K562 (cell line): Measurements from ENCODE around the gene FARP1. TPM values are rescaled to one million over a fixed set of nuclear protein-coding genes. Genes with fewer than 3 reads are reported as not detected.

Source experiments
- ATAC-seq: fragments of 200-7000 bp; cut with Tn5 transposase; 3 replicates; pipeline ENCODE4 v1.9.1; 2020; ENCODE audit warnings: moderate library complexity
- BruUV-seq: library from RNA; stranded (reverse); fragments of 400-500 nt; replicated peaks from 2 replicates; lab custom pipeline; 2021; lab: Mats Ljungman, UMichigan
- CTCF ChIA-PET: fragments of 300-600 bp; formaldehyde crosslinking; extraction: SDS; loops from one replicate; lab custom pipeline; 2021; ENCODE audit warnings: low intra/inter-chr PET ratio; lab: Yijun Ruan, JAX
- POLR2A ChIA-PET: fragments of 300-600, 350-650 bp; sonication (Branson Sonifier 250); formaldehyde crosslinking; extraction: SDS; loops from one replicate; lab custom pipeline; 2021; ENCODE audit warnings: antibody characterized with exemption, inconsistent platforms; lab: Yijun Ruan, JAX
- DNase-seq, 4 experiments: peaks; one replicate each; pipeline versions ENCODE4 v3.0.0 to v3.0.0-alpha.2; 2011 to 2018; ENCODE audit warnings: low spot score in 3 of 4, mixed read lengths in 3 of 4; ENCODE audit errors: extremely low read depth in 1 of 4
- FAIRE-seq: peaks from 2 replicates; lab custom pipeline; 2011; peaks lifted over from hg19 to GRCh38; lab: Jason Lieb, UNC
- H2AFZ ChIP-seq: 2 replicates; pipeline ENCODE4 v1.6.0; 2011; ENCODE audit warnings: low read depth, low read length, control low read depth, inconsistent platforms
- H3K27ac ChIP-seq: fragments of 200-600 bp; 3 replicates; pipeline ENCODE4 v1.8.0; 2011; ENCODE audit warnings: low read depth, mild to moderate bottlenecking, control low read depth, inconsistent platforms, low read length, moderate library complexity, mixed read lengths; ENCODE audit errors: extremely low read depth
- H3K27me3 ChIP-seq, 2 experiments: fragments of 300-600 bp in 1 of 2; 2 replicates in 1 of 2; 3 replicates in 1 of 2; pipeline versions ENCODE4 v1.6.0 to v1.8.0; 2011; ENCODE audit warnings: inconsistent platforms in 2 of 2, low read length in 2 of 2, mild to moderate bottlenecking in 1 of 2, mixed read lengths in 1 of 2, moderate library complexity in 1 of 2; ENCODE audit not compliant: control insufficient read depth in 2 of 2, insufficient read depth in 2 of 2
- H3K36me3 ChIP-seq: fragments of 300-600 bp; 3 replicates; pipeline ENCODE4 v1.8.0; 2011; ENCODE audit warnings: mild to moderate bottlenecking, low read length, inconsistent platforms; ENCODE audit not compliant: control insufficient read depth, insufficient read depth
- H3K4me1 ChIP-seq, 2 experiments: fragments of 200-600 bp in 1 of 2; replicated peaks in 1 of 2; 2 replicates in 1 of 2; 3 replicates in 1 of 2; pipeline versions ENCODE4 v1.5.1 to v1.8.0; 2011; ENCODE audit warnings: inconsistent platforms in 2 of 2, low read length in 2 of 2, mild to moderate bottlenecking in 1 of 2, mixed read lengths in 1 of 2, moderate library complexity in 1 of 2; ENCODE audit not compliant: control insufficient read depth in 2 of 2, insufficient read depth in 2 of 2
- H3K4me2 ChIP-seq: 2 replicates; pipeline ENCODE4 v1.6.1; 2011; ENCODE audit warnings: low read length, control low read depth, inconsistent platforms, mixed read lengths; ENCODE audit not compliant: insufficient read depth
- H3K4me3 ChIP-seq: fragments of 200-600 bp; sonication (generic), shearing (Covaris generic); 2 replicates; pipeline ENCODE4 v1.5.1; 2016; ENCODE audit warnings: control low read depth, inconsistent platforms
- H3K79me2 ChIP-seq: fragments of 200-600 bp; 3 replicates; pipeline ENCODE4 v1.8.0; 2011; ENCODE audit warnings: low read length, inconsistent platforms; ENCODE audit not compliant: control insufficient read depth, insufficient read depth
- H3K9ac ChIP-seq, 2 experiments: 2 replicates each; pipeline versions ENCODE4 v1.6.0 to v1.6.1; 2011; ENCODE audit warnings: low read depth in 2 of 2, low read length in 2 of 2, control low read depth in 1 of 2, inconsistent platforms in 1 of 2, mild to moderate bottlenecking in 1 of 2, mixed read lengths in 1 of 2; ENCODE audit not compliant: insufficient read depth in 1 of 2
- H3K9me1 ChIP-seq: one replicate; pipeline ENCODE4 v1.6.0; 2011; ENCODE audit warnings: inconsistent platforms, mild to moderate bottlenecking, low read length, moderate library complexity; ENCODE audit not compliant: control insufficient read depth, insufficient read depth
- H3K9me3 ChIP-seq: replicated peaks from 2 replicates; pipeline ENCODE4 v1.5.1; 2011; ENCODE audit warnings: low read depth, low read length, inconsistent platforms; ENCODE audit not compliant: control insufficient read depth, insufficient read depth
- H4K20me1 ChIP-seq: replicated peaks from 2 replicates; pipeline ENCODE4 v1.6.1; 2011; ENCODE audit warnings: low read length, inconsistent platforms, mixed read lengths; ENCODE audit not compliant: control insufficient read depth, insufficient read depth
- CTBP1 ChIP-seq: fragments of 450-650 bp; IDR thresholded peaks from 2 replicates; pipeline ENCODE4 v1.6.1; 2016; ENCODE audit warnings: borderline replicate concordance
- GTF2A2 ChIP-seq: IDR thresholded peaks from 2 replicates; pipeline ENCODE4 v1.6.1; 2016; ENCODE audit warnings: mild to moderate bottlenecking, missing genetic modification characterization, missing compliant biosample characterization
- JUND ChIP-seq, 2 experiments: IDR thresholded peaks; 2 replicates in 1 of 2; 3 replicates in 1 of 2; pipeline ENCODE4 v1.6.1; 2011; ENCODE audit warnings: borderline replicate concordance in 2 of 2, low read depth in 2 of 2, low read length in 2 of 2, improper control_type of control experiment in 1 of 2, missing biosample characterization in 1 of 2, missing genetic modification characterization in 1 of 2, missing genetic modification reagents in 1 of 2
- SLC30A9 ChIP-seq: fragments of 250-450 bp; sonication (Bioruptor Pico); IDR thresholded peaks from 2 replicates; pipeline ENCODE4 v1.8.0; 2022; ENCODE audit warnings: mild to moderate bottlenecking, moderate library complexity
- ZC3H8 ChIP-seq: fragments of 450-650 bp; IDR thresholded peaks from 2 replicates; pipeline ENCODE4 v1.6.1; 2017
- ZSCAN32 ChIP-seq: fragments of 450-650 bp; formaldehyde crosslinking; IDR thresholded peaks from 2 replicates; pipeline ENCODE4 v1.4.0; 2020; ENCODE audit warnings: mild to moderate bottlenecking, moderate library complexity
- WGBS: fragments of 100-300 bp; shearing (Covaris generic); methylation state at CpG from one replicate; pipeline ENCODE4 v1.1.6; 2016; ENCODE audit warnings: low coverage, mixed read lengths; ENCODE audit not compliant: insufficient coverage; ENCODE audit errors: missing lambda C conversion rate; 5-methylcytosine and 5-hydroxymethylcytosine counted together
- in situ Hi-C: fragments of 300-500 bp; cut with MboI; formaldehyde crosslinking; loops from 4 replicates; pipeline ENCODE4 v1.15.0; 2018; ENCODE audit warnings: inconsistent platforms, mixed read lengths
- intact Hi-C: fragments of 100-400 bp; cut with micrococcal nuclease; formaldehyde crosslinking; loops from 2 replicates; pipeline ENCODE4 v1.14.2; 2022
- polyA plus RNA-seq, 8 experiments: library from polyadenylated mRNA; depleted of rRNA in 4 of 8; stranded (reverse) in 5 of 8; unstranded in 3 of 8; fragments of >200 nt; fragmentation: Nextera tagmentation in 2 of 8; fragmentation: Illumina TruSeq in 1 of 8; extraction: Ambion mirVana in 2 of 8; extraction: Trizol in 1 of 8; gene quantifications; 2 replicates each; pipeline versions ENCODE4 v1.2.1 to v1.2.3, GENCODE V29; 2011 to 2014; ENCODE audit warnings: inconsistent platforms in 1 of 8, missing spikeins in 1 of 8
- total RNA-seq, 7 experiments: library from RNA; depleted of rRNA in 6 of 7; stranded (reverse); fragments of >200 nt in 6 of 7; fragmentation: Illumina TruSeq in 2 of 7; extraction: Trizol in 2 of 7; gene quantifications; 2 replicates each; pipeline versions ENCODE4 v1.2.1 to v1.2.3, GENCODE V29; 2011 to 2021; ENCODE audit warnings: low replicate concordance in 1 of 7
- TF ChIP-seq, protein P1 (sequence below), 2 experiments: fragments of 450-650 bp in 1 of 2; sonication (generic) in 1 of 2; formaldehyde crosslinking; conservative IDR thresholded peaks; 2 replicates each; pipeline versions ENCODE4 v1.4.0 to v1.8.1; 2020 to 2022; ENCODE audit warnings: mild to moderate bottlenecking in 1 of 2, missing genetic modification reagents in 1 of 2
- TF ChIP-seq, protein P2 (sequence below): fragments of 250-450 bp; sonication (Bioruptor Pico); IDR thresholded peaks from 2 replicates; pipeline ENCODE4 v1.4.0; 2020
- TF ChIP-seq, protein P3 (sequence below): fragments of 450-650 bp; formaldehyde crosslinking; IDR thresholded peaks from 2 replicates; pipeline ENCODE4 v1.4.0; 2020; ENCODE audit warnings: mild to moderate bottlenecking

The FARP1 gene
- total and polyA plus RNA-seq, 9 of the 15 experiments (the other 6 are each of a cell fraction or from before 2014, with no cell fraction given) = 0.03 to 0.29 (median 0.05) TPM; not detected in 3

DNA sequence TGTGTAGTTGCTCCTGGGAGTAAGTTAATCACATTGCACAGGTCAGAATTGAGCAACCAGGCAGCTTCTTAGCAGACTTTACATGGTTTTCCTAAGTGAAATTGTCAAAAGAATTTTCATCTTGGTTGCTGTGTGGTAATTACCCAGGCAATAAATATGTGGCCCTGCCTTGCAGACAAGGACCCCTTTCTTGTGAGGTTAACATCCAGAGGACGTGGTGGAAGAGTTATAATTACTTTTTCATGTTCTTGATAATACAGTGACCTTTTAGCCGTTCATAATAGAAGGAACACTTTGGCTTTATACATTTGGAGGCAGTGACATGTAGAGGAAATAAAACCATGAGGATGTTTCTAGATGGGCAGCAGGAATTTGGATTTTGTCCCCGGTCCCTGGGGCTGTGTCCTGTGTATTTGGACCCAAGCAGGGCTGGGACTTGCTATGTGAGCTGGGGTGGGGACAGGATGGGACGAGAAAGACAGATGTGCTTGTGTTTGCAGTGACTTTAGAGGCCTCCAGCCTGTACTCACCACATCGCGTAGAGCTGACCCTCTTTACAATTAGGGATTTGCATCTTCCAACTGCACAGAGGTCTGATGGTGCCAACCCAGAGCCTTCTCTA lies 277.8 kb downstream of the FARP1 start:
- Histone ChIP-seq H3K79me2 (no peaks in the 10 kb centered on the region), H3K9me3 (no peaks in the 10 kb centered on the region), H3K4me3 (no peak overlapping the region), H3K4me2 (no peak overlapping the region), H3K9ac (no peak overlapping the region), H3K9me1 (no peaks in the 10 kb centered on the region), H2AFZ (no peak overlapping the region), H3K27me3 (peaks cover 2 to 33% of the 10 kb centered on the region in 2 experiments; a peak in 4 of 5 replicates), H4K20me1 (no peaks in the 10 kb centered on the region), H3K4me1 (no peaks in the 10 kb centered on the region), H3K36me3 (no peaks in the 10 kb centered on the region), H3K27ac (no peak overlapping the region)
- ChIA-PET CTCF (no interaction called here), POLR2A (interaction anchor here (0.6 kb wide), 2 partner anchors 20 to 884 kb away, joined by 3 read pairs; no protein-coding TSS in a partner anchor)
- in situ Hi-C loops = no loop called here
- TF ChIP-seq, protein P1, sequence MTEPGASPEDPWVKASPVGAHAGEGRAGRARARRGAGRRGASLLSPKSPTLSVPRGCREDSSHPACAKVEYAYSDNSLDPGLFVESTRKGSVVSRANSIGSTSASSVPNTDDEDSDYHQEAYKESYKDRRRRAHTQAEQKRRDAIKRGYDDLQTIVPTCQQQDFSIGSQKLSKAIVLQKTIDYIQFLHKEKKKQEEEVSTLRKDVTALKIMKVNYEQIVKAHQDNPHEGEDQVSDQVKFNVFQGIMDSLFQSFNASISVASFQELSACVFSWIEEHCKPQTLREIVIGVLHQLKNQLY (CRISPR knock-in tag; conservative IDR thresholded peaks at IDR 0.05) = no peak
- TF ChIP-seq JUND (IDR thresholded peaks at IDR 0.05; ENCODE audit: borderline replicate concordance, low read depth, low read length) (no peak), JUND (tag; IDR thresholded peaks at IDR 0.05; ENCODE audit: borderline replicate concordance, low read depth, low read length) (no peak)
- BruUV-seq = no TSS peak
- intact Hi-C loops = no loop called here
- DNase-seq = no peak
- ATAC-seq = no peak
- FAIRE-seq = no peak
- WGBS = 4% methylated on average over 5 of the region's 6 CpGs

DNA sequence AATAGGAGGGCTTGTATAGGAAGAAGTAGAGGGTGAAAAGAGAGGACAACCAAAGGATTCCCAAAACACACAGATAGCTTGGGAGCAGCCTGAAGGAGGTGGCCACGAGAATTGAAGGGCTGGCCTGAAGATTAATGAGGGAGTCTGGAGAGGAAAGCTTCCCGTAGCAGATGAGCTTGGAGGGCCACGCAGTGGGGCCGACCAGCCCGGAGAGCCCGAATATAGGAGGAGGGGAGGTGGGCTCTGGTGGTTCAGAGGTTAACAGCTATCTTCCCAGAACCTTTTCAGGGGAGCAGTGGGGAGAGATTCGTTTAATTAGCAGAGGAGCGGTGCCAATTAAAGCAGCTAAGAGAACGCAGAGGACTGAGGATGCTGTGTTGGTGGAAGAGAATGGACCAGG lies 279.2 kb downstream of the FARP1 start:
- no peak for DNase-seq
- no peaks in the 10 kb centered on the region for H3K79me2 ChIP-seq
- CTCF ChIA-PET = no interaction called here
- in situ Hi-C loops (no loop called here), intact Hi-C loops (no loop called here)
- H4K20me1 ChIP-seq = no peaks in the 10 kb centered on the region
- H2AFZ ChIP-seq = no peak overlapping the region
- TF ChIP-seq, protein P2, sequence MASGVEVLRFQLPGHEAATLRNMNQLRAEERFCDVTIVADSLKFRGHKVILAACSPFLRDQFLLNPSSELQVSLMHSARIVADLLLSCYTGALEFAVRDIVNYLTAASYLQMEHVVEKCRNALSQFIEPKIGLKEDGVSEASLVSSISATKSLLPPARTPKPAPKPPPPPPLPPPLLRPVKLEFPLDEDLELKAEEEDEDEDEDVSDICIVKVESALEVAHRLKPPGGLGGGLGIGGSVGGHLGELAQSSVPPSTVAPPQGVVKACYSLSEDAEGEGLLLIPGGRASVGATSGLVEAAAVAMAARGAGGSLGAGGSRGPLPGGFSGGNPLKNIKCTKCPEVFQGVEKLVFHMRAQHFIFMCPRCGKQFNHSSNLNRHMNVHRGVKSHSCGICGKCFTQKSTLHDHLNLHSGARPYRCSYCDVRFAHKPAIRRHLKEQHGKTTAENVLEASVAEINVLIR = no peak
- TF ChIP-seq, protein P3, sequence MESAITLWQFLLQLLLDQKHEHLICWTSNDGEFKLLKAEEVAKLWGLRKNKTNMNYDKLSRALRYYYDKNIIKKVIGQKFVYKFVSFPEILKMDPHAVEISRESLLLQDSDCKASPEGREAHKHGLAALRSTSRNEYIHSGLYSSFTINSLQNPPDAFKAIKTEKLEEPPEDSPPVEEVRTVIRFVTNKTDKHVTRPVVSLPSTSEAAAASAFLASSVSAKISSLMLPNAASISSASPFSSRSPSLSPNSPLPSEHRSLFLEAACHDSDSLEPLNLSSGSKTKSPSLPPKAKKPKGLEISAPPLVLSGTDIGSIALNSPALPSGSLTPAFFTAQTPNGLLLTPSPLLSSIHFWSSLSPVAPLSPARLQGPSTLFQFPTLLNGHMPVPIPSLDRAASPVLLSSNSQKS = no peak
- no peak for TF ChIP-seq SLC30A9 (CRISPR knock-in tag)
- no peak for TF ChIP-seq ZC3H8
- TF ChIP-seq ZSCAN32 (CRISPR knock-in tag) = no peak
- TF ChIP-seq GTF2A2 = no peak
- no peak for TF ChIP-seq CTBP1
- no TSS peak for BruUV-seq
- H3K27me3 ChIP-seq = peaks cover 2 to 27% of the 10 kb centered on the region in 2 experiments; a peak in 4 of 5 replicates
- H3K4me1 ChIP-seq = no peaks in the 10 kb centered on the region
- H3K9ac ChIP-seq = no peak overlapping the region
- H3K9me1 ChIP-seq = no peaks in the 10 kb centered on the region
- ATAC-seq = no peak
- H3K4me2 ChIP-seq = no peak overlapping the region
- FAIRE-seq = no peak
- POLR2A ChIA-PET = interaction anchor here (0.5 to 1.0 kb wide), 3 partner anchors 12 to 367 kb away, joined by 3 to 4 read pairs (median 3); no protein-coding TSS in a partner anchor
- 0% methylated on average over 9 of the region's 9 CpGs for WGBS
- H3K36me3 ChIP-seq = no peaks in the 10 kb centered on the region
- H3K9me3 ChIP-seq = no peaks in the 10 kb centered on the region
- H3K4me3 ChIP-seq = no peak overlapping the region
- H3K27ac ChIP-seq = no peak overlapping the region
